PFSK-1 (cell line): ENCODE measurements around the gene RPRD2.

Source experiments
- FOXP2 ChIP-seq: optimal IDR thresholded peaks from 2 replicates; pipeline ENCODE3; 2011; ENCODE audit warnings: borderline replicate concordance, control low read depth, inconsistent platforms; ENCODE audit not compliant: insufficient read depth; ENCODE audit errors: extremely low read length, extremely low read depth
- POLR2AphosphoS5 ChIP-seq: IDR thresholded peaks from 2 replicates; pipeline ENCODE4 v1.6.1; 2012; ENCODE audit warnings: low read depth, mild to moderate bottlenecking, control low read depth, low read length, moderate library complexity
- SIN3A ChIP-seq: IDR thresholded peaks from 2 replicates; pipeline ENCODE4 v1.6.1; 2012; ENCODE audit warnings: mild to moderate bottlenecking, low read length, moderate library complexity, borderline replicate concordance; ENCODE audit not compliant: insufficient read depth
- TAF1 ChIP-seq: IDR thresholded peaks from 2 replicates; pipeline ENCODE4 v1.6.1; 2012; ENCODE audit warnings: low read length, control low read depth, borderline replicate concordance; ENCODE audit not compliant: insufficient read depth

DNA sequence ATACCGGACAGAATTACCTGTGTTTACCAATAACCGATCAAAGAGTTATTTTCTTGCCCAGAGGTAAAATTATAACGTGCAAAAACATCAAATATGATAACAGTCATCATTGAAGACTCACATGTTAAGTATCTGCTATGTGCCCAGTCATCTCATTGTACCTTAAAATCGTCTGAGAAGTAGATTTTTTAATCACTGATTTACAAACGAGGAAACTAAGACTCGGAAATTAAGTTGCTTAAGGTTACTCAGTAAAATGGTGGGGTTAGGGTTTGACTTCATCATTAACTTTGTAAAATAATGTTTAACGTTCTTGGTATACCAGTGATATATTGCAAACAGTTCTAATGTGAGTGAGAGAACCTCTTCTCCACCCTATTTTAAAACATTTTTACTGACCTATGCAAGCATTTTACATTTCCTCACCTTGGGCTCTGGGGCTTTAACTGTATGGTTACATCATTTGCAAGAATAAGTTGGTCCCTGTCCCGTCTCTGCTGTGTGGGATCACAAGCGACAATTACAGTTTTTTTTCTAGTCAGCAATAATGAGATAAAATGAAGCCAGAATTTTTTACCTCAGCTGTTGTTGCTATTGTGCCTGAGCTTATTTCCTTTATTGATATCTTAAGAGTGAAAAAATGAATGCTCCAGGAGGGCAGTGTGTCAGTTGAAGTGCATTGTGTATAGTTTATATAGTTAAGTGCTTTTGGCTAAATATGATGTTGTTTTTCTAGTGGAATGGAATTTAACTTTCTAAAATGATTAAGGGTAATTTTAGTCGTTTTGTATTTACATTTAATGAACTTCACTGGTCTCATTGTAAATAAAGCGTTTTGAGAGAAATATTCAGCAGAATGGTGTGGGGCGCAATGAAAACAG, 2.7 kb downstream of the RPRD2 start:
- TF ChIP-seq SIN3A (no peak), POLR2AphosphoS5 (no peak), TAF1 (no peak), FOXP2 (no peak)
